Liver (tissue), 3 donors: ENCODE data around the gene SPOP.

Experiments
- ATF3 ChIP-seq: IDR thresholded peaks from 2 replicates; pipeline ENCODE4 v1.6.1; 2016; ENCODE audit warnings: antibody characterized with exemption
- CTCF ChIP-seq: fragments of 150-350 bp; IDR thresholded peaks from 2 replicates; pipeline ENCODE4 v1.5.1; 2017; ENCODE audit warnings: improper control_type of control experiment, low read depth, low read length; ENCODE audit not compliant: missing input control
- EGR1 ChIP-seq, 2 donors: IDR thresholded peaks; 2 replicates each; pipeline ENCODE4 v1.6.1; 2016 to 2018; ENCODE audit warnings: antibody characterized with exemption in 2 of 2, low read depth in 2 of 2
- GABPA ChIP-seq, 2 donors: IDR thresholded peaks in 1 of 2; conservative IDR thresholded peaks in 1 of 2; 2 replicates each; pipeline ENCODE4 v1.6.1; 2016; ENCODE audit warnings: antibody characterized with exemption in 2 of 2, mild to moderate bottlenecking in 1 of 2, moderate library complexity in 1 of 2
- HNF4A ChIP-seq, 2 donors: conservative IDR thresholded peaks; 2 replicates each; pipeline ENCODE4 v1.6.1; 2016; ENCODE audit warnings: antibody characterized with exemption in 2 of 2, mild to moderate bottlenecking in 2 of 2
- JUND ChIP-seq, 2 donors: IDR thresholded peaks; 2 replicates each; pipeline ENCODE4 v1.6.1; 2016; ENCODE audit warnings: antibody characterized with exemption in 2 of 2
- MAX ChIP-seq: IDR thresholded peaks from 2 replicates; pipeline ENCODE4 v1.6.1; 2016; ENCODE audit warnings: antibody characterized with exemption
- NR2F2 ChIP-seq: IDR thresholded peaks from 2 replicates; pipeline ENCODE4 v1.6.1; 2016; ENCODE audit warnings: antibody characterized with exemption
- RAD21 ChIP-seq, 2 donors: IDR thresholded peaks; 2 replicates each; pipeline ENCODE4 v1.6.1; 2016; ENCODE audit warnings: antibody characterized with exemption in 2 of 2, mild to moderate bottlenecking in 2 of 2
- REST ChIP-seq: IDR thresholded peaks from 2 replicates; pipeline ENCODE4 v1.6.1; 2016; ENCODE audit warnings: antibody characterized with exemption, mild to moderate bottlenecking
- SP1 ChIP-seq: IDR thresholded peaks from 2 replicates; pipeline ENCODE4 v1.6.1; 2018; ENCODE audit warnings: antibody characterized with exemption, mild to moderate bottlenecking
- TAF1 ChIP-seq: conservative IDR thresholded peaks from 2 replicates; pipeline ENCODE4 v1.6.1; 2016; ENCODE audit warnings: antibody characterized with exemption, mild to moderate bottlenecking
- YY1 ChIP-seq: IDR thresholded peaks from 2 replicates; pipeline ENCODE4 v1.6.1; 2016; ENCODE audit warnings: antibody characterized with exemption, mild to moderate bottlenecking
- ZBTB33 ChIP-seq: IDR thresholded peaks from 2 replicates; pipeline ENCODE4 v1.6.1; 2016; ENCODE audit warnings: antibody characterized with exemption
- donor health status: healthy.
- donor health status: healthy.

- no peak for TF ChIP-seq CTCF
- TF ChIP-seq RAD21 (IDR thresholded peaks at IDR 0.05), result no peak
- no peak for TF ChIP-seq ATF3
- no peak for TF ChIP-seq TAF1
- TF ChIP-seq MAX, result no peak
- TF ChIP-seq REST, result no peak
- no peak for TF ChIP-seq HNF4A (conservative IDR thresholded peaks at IDR 0.05)
- no peak for TF ChIP-seq EGR1 (IDR thresholded peaks at IDR 0.05; ENCODE audit: low read depth in 2 of 2)
- no peak for TF ChIP-seq YY1
- no peak for TF ChIP-seq JUND (IDR thresholded peaks at IDR 0.05)
- TF ChIP-seq GABPA (IDR thresholded peaks at IDR 0.05 in 1 of 2, conservative IDR thresholded peaks at IDR 0.05 in 1 of 2), result no peak
- no peak for TF ChIP-seq NR2F2
- TF ChIP-seq SP1, result no peak
- no peak for TF ChIP-seq ZBTB33
These were observed 105.0 kb downstream of the SPOP start for GRCh38 chr17:49572806-49573420.
